ENCODE data around the gene FASN. TPM values are rescaled to one million over a fixed set of nuclear protein-coding genes. Genes with fewer than 3 reads are reported as not detected.

Gene FASN
- total and polyA plus RNA-seq, 2 donors (not counting 3 experiments of a cell fraction or from before 2014, with no cell fraction given) = 101 to 360 TPM

GRCh38 chr17:82076785-82077591 is 21.0 kb downstream of the FASN start:
- ChIA-PET POLR2A (no interaction called here), CTCF (interaction anchor here (0.7 kb wide), 1 partner anchor 46 kb away, joined by 3 read pairs; no protein-coding TSS in a partner anchor)
- Histone ChIP-seq H3K9me1 (replicated peaks; ENCODE audit: control insufficient read depth, extremely low read depth, insufficient read depth, low read length) (no peaks in the 10 kb centered on the region), H3K4me1 (ENCODE audit: control insufficient read depth, extremely low read depth, insufficient read depth, low read length) (no peaks in the 10 kb centered on the region), H3K4me3 (replicated peaks in 1 of 3; ENCODE audit: insufficient read depth in 1 of 3, low read depth in 1 of 3, low read length in 3 of 3) (no peak overlapping the region), H3K9ac (replicated peaks; ENCODE audit: extremely low read depth, insufficient read depth, low read length) (no peak overlapping the region), H4K20me1 (replicated peaks; ENCODE audit: control insufficient read depth, extremely low read depth, insufficient read depth, low read length) (no peaks in the 10 kb centered on the region), H3K79me2 (ENCODE audit: control insufficient read depth, insufficient read depth, low read length) (no peaks in the 10 kb centered on the region), H2AFZ (ENCODE audit: low read depth, low read length) (no peak overlapping the region), H3K27ac (ENCODE audit: insufficient read depth, low read depth, low read length) (no peak overlapping the region), H3K4me2 (ENCODE audit: insufficient read depth, low read length) (no peak overlapping the region), H3K36me3 (ENCODE audit: control insufficient read depth in 2 of 2, extremely low read depth in 1 of 2, insufficient read depth in 2 of 2, low read length in 2 of 2) (peaks cover 16 to 26% of the 10 kb centered on the region in 2 experiments), H3K9me3 (replicated peaks; ENCODE audit: control insufficient read depth, insufficient read depth, low read length) (no peaks in the 10 kb centered on the region), H3K27me3 (ENCODE audit: control insufficient read depth in 2 of 2, insufficient read depth in 2 of 2, low read length in 2 of 2) (no peaks in the 10 kb centered on the region)
- dilution Hi-C loops (cut with MboI; ENCODE audit: extremely low pct_ligation_motif_present, low sequenced_read_pairs) (no loop called here), intact Hi-C loops (cut with micrococcal nuclease) (no loop called here)
- TF ChIP-seq EZH2 (IDR thresholded peaks at IDR 0.05; ENCODE audit: borderline replicate concordance, low read depth, low read length, severe bottlenecking) (no peak), CTCF (IDR thresholded peaks at IDR 0.05; ENCODE audit: extremely low read depth in 1 of 2, insufficient read depth in 1 of 2, low read depth in 1 of 2, low read length in 2 of 2) (no peak), JUN (IDR thresholded peaks at IDR 0.05; ENCODE audit: borderline replicate concordance, insufficient read depth, insufficient read length, low read depth) (no peak), POLR2A (IDR thresholded peaks at IDR 0.05; ENCODE audit: low read depth, low read length) (no peak), MYC (IDR thresholded peaks at IDR 0.05; ENCODE audit: low read depth, low read length) (no peak), GATA2 (IDR thresholded peaks at IDR 0.05; ENCODE audit: insufficient read depth, insufficient read length, low read depth, low read length) (no peak)
- no peak for DNase-seq (ENCODE audit: low read depth, low spot score)
- no TSS peak for BruUV-seq (replicated peaks)
- FAIRE-seq = no peak
